GM12891 (cell line): Measurements from ENCODE around the gene CASR.

Source experiments
- PAX5 ChIP-seq: IDR thresholded peaks from 2 replicates; pipeline ENCODE4 v1.6.1; 2011; ENCODE audit warnings: low read length, moderate library complexity, mild to moderate bottlenecking; ENCODE audit not compliant: insufficient read depth, severe bottlenecking
- POLR2A ChIP-seq: IDR thresholded peaks from 2 replicates; pipeline ENCODE4 v1.6.1; 2011; ENCODE audit warnings: low read depth, low read length, control low read depth
- POLR2AphosphoS5 ChIP-seq: IDR thresholded peaks from 2 replicates; pipeline ENCODE4 v1.6.1; 2011; ENCODE audit warnings: low read depth, low read length, control low read depth
- SPI1 ChIP-seq: IDR thresholded peaks from 2 replicates; pipeline ENCODE4 v1.6.1; 2011; ENCODE audit warnings: low read depth, low read length, control low read depth
- TAF1 ChIP-seq: IDR thresholded peaks from 2 replicates; pipeline ENCODE4 v1.6.1; 2011; ENCODE audit warnings: low read depth, low read length, control low read depth

- TF ChIP-seq TAF1 = no peak
- TF ChIP-seq POLR2AphosphoS5 = no peak
- TF ChIP-seq POLR2A = no peak
- TF ChIP-seq SPI1 = peak; percentile 79
- no peak for TF ChIP-seq PAX5
Observed at GRCh38 chr3:122255757-122256439, 72.4 kb downstream of the CASR start.
